Keratinocyte (primary cell): Measurements from ENCODE around the gene BPNT1.

Source experiments
- CTCF ChIP-seq, 3 experiments: IDR thresholded peaks in 1 of 3; conservative IDR thresholded peaks in 1 of 3; optimal IDR thresholded peaks in 1 of 3; 2 replicates in 2 of 3; 3 replicates in 1 of 3; pipeline versions ENCODE3 to v1.5.1; 2011; ENCODE audit warnings: low read length in 3 of 3, mild to moderate bottlenecking in 3 of 3, moderate library complexity in 2 of 3, control low read depth in 1 of 3, inconsistent platforms in 1 of 3; ENCODE audit not compliant: insufficient read depth in 2 of 3; ENCODE audit errors: extremely low read depth in 1 of 3
- EZH2 ChIP-seq: IDR thresholded peaks from one replicate; pipeline ENCODE4 v1.6.1; 2012; ENCODE audit warnings: inconsistent platforms, mild to moderate bottlenecking, low read length, moderate library complexity

- TF ChIP-seq CTCF (optimal IDR thresholded peaks at IDR 0.05 in 1 of 3, IDR thresholded peaks at IDR 0.05 in 1 of 3, conservative IDR thresholded peaks at IDR 0.05 in 1 of 3; ENCODE audit: extremely low read depth in 1 of 3, insufficient read depth in 2 of 3, low read length in 3 of 3) (no peak), EZH2 (no peak)
These were observed 5.1 kb downstream of the BPNT1 start for GRCh38 chr1:220084460-220084859.
